ENCODE data around the gene EYS. TPM values are rescaled to one million over a fixed set of nuclear protein-coding genes. Genes with fewer than 3 reads are reported as not detected.
"Not testable (repeated sequence)": the region's sequence is repeated elsewhere in the genome, so short reads cannot be mapped to it uniquely, and the experiment has no call there.

EYS gene
- polyA plus RNA-seq, 4 donors, result 0.51 to 0.77 (median 0.61) TPM

DNA sequence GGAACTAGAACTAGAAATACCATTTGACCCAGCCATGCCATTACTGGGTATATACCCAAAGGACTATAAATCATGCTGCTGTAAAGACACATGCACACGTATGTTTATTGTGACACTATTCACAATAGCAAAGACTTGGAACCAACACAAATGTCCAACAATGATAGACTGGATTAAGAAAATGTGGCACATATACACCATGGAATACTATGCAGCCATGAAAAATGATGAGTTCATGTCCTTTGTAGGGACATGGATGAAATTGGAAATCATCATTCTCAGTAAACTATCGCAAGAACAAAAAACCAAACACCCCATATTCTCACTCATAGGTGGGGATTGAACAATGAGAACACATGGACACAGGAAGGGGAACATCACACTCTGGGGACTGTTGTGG lies 1968.8 kb downstream of the EYS start:
- DNase-seq (ENCODE audit: low read depth in 4 of 4, low spot score in 3 of 4), result not testable (repeated sequence)

DNA sequence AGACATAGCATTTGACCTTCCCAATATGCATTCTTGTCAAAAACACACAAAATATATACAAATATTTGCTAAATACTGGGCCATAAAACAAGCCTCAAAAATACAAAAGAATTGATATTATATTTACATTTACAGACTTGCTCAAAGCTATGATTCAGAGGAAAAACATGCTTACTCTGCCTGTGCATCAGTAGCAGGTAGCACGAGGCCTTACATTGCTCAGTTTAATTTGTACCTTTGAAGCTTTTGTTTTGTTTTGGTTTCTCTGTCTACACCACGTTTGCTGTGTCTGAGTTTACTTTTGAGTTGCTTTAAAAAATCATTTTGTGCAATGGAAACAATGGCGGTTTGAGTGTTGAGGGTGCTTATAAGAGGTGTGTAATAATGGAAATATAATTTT lies 1972.1 kb downstream of the EYS start:
- no peak for DNase-seq (ENCODE audit: low read depth in 4 of 4, low spot score in 3 of 4)

DNA sequence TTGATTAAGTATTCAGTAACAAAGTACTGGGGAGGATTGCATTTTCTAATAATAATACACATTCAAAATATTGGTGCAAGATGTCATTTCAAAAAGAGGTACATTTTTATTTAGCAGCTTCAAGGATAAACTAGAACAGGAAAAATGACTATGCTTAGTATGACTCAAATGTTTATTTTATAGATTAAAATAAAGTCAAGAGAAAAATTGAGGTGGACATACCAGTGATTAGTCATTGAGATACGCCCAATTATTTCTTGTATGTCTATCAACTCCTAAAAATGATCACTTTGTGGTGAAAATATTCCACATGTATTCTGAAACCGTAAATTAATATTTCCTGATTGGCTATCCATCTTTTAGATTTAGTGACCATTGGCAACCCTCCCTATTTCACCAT lies 1974.7 kb downstream of the EYS start:
- no peak for DNase-seq (ENCODE audit: low read depth in 4 of 4, low spot score in 3 of 4)

DNA sequence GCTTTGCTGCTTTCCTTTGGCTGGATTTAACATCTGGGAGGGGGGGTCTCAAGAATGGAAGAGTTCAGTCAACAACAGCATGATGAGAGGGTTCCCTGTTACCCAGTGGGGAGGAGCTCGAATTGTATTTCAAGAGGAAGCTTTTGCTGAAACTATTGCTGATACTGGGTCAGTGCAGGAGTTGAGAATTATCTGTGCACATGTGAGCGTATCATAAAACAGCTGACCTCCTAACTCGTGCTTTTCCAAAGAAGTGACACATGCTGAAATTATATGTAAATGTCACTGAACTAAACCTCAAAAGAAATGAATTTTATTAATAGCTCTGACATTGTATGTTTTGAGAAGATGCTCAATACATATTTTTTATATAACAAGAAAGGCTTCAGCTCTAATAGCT lies 1975.1 kb downstream of the EYS start:
- no peak for DNase-seq (ENCODE audit: low read depth in 4 of 4, low spot score in 3 of 4)

DNA sequence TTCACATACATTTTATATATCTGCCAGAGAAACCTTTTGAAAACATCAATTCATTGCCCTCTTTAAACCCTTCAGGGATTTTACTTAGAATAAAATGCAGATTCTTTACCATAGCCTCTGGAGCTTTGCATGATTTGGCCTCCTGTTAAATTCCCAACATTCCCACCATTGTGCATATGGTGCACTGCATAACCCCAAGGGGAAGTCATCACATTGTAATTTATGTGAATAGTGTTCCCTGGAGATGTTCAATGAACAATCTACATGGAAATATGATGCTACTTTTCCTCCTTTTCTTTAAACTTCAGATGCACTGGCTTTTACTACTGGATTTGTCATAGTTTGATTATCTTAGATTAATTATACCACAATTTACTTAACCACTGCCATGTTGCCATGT lies 1976.7 kb downstream of the EYS start:
- DNase-seq (ENCODE audit: low read depth in 4 of 4, low spot score in 3 of 4), result no peak

DNA sequence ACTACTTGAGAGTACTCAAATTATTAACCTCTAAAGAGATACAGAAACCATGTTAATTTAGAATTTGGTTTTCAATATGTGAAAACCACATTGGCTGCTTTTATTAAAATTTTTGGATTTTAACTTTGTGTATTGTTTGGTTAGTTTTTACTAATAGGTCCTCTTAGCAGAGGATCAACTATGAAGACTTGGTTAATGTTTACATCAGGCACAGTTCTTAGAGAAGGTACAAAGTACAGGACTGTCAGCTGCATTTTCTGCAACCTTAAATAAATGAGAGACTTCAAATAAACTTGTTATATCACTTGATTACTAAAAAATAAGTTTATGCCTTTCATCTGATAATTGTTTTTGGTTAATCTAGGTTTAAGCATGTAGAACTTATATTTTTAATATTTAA lies 1982.3 kb downstream of the EYS start:
- DNase-seq (ENCODE audit: low read depth in 4 of 4, low spot score in 3 of 4), result no peak

DNA sequence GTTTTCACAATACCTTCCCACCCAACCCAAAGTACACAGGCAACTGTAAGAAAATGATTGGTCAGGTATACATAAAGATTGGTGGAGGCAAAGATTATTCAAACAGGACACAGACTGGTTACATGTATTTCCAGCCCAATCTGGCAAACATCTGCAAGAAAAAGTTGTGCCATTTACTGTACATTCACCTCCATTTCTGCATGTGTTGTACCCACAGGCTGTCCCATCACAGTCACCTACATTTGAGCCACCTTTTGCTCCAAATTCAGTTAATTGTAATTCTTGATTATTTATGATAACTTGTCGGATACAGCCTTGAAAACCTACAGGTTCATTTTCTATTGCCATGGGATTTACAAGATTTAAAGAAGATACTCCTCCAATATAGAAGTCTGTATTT lies 1985.8 kb downstream of the EYS start:
- DNase-seq (ENCODE audit: low read depth in 4 of 4, low spot score in 3 of 4), result no peak

DNA sequence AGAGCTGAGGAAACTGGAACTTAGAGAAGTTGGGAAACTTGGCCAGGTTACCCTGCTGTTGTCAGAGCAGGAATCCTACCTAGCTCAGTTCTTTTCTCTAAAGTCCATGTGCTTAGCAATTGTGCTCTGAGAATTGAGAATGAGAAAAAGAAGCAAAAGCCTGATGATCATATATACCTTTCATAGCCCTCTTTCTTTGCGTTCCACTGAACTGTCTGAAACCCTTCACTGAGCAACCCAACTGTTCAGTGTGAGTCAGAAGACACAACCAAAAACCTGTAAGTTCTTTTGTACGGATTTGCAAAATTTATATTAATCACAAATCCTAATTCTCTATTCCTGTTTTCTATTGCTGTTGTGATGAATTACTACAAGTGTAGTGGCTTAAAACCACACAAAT lies 1990.9 kb downstream of the EYS start:
- DNase-seq (ENCODE audit: low read depth in 4 of 4, low spot score in 3 of 4), result no peak

DNA sequence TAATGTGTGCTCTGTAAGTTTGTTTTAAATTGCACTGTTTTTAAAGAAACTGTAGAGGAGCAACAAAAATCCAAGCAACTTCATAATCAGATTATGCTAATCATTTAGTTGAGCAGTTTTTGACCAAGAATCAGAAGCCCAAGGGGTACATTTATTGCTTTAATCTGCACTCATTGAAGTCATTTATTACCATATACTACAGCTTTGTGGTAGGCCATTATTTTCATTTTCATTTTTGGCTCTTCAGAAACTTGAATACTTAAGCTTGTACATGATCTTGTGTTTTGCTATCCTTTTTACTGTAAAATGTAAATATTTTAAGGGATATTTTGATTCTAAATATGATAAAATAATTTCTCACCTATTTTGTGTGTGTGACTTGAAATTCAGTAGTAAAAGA lies 1992.9 kb downstream of the EYS start:
- DNase-seq (ENCODE audit: low read depth in 4 of 4, low spot score in 3 of 4), result no peak

DNA sequence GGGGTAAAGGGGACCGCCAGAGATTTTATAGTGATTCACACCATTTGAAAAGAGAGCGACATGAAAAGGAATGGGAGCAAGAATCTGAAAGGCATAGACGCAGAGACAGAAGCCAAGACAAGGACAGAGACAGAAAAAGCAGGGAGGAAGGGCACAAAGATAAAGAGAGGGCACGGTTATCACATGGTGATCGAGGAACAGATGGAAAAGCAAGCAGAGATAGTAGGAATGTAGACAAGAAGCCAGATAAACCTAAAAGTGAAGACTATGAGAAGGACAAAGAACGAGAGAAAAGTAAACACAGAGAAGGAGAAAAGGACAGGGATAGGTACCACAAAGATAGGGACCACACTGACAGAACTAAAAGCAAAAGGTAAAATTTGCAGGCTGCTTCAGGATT lies 1993.7 kb downstream of the EYS start:
- DNase-seq (ENCODE audit: low read depth in 4 of 4, low spot score in 3 of 4), result no peak

DNA sequence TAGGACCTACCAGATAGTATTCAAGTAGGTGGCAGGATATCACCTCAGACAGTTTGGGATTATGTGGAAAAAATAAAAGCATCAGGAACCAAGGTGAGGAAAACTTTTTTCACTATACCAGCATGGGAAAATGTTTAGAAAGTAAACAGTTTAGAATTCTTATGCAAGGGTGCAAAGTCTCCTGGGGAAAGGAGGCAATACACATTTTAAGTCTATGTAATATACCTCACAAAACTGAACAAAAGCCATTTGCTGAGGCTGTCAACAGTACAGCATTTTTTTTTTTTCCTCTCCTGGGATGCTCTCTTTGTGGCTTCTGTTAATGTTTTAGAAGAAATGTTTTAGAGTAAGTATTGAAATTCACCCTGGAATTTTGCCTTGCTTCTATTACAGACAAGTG lies 1997.9 kb downstream of the EYS start:
- DNase-seq (ENCODE audit: low read depth in 4 of 4, low spot score in 3 of 4), result no peak

DNA sequence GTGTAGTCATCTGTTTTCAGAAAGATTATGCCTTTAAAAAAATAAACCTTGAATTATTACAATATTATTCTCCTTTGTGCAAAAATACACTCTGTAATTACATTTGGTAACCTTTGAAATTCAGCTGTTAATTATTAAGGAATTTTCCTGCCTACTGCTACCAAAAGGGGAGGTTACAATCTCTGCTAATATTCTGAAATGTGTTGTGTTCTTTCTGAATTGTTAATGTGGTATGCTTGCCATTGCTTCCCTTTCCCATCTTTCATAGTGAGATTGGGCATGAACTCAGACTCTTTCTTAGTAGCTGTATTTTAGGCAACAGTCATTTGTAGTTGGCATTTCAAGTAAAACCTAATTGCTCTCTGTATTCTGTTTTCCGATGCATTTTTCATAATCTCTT lies 1998.4 kb downstream of the EYS start:
- no peak for DNase-seq (ENCODE audit: low read depth in 4 of 4, low spot score in 3 of 4)

DNA sequence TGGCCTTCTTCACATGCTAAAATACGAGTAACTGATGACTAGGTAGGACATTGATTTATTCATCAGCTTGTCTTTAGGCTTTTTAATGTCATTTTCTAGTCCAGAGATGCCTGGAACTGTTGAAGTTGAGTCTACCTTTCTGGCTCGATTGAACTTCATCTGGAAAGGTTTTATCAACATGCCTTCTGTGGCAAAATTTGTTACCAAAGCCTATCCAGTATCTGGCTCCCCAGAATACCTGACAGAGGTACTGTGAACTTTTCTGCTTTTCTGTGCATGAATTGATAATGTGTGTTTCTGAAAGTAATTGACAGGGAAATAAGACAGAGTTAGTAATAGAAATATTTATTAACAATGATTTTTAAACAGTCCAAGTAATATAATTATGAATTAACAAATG lies 2000.4 kb downstream of the EYS start:
- no peak for DNase-seq (ENCODE audit: low read depth in 4 of 4, low spot score in 3 of 4)

DNA sequence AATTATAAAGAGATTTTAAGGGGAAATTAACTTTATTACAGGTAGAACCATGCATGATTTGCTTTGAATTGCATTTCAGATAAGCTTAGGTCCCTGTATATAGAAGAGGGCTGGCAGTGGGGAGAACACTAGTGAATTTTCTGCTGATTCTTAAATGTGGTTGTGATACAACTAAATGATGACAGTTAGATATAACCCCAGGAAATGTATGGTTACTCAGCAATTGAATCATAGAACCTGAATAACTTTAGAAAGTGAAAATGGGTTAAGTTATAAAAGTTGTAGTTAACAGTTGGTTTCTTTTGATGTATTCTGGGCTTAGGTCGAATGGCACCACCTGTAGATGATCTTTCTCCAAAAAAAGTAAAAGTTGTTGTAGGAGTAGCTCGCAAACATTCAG lies 2001.3 kb downstream of the EYS start:
- no peak for DNase-seq (ENCODE audit: low read depth in 4 of 4, low spot score in 3 of 4)

DNA sequence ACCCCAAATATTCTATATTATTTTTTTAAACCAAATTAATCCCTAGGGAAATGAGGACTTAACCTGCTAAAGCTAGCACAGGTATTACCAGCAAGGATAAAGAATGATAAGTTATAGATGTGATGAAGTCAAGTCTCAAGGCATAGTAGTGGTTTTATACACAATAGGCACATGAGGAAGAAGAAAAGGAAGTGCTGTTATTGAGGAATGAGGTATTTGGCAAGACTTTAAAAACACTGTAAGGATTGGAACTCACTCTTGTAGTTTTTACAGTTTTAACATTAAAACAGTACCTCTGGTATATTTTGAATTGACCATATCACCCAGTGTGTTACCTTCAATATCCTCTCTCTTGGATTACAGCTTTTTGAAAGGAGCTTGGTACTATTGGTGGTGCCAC lies 2016.8 kb downstream of the EYS start:
- DNase-seq (ENCODE audit: low read depth in 4 of 4, low spot score in 3 of 4), result no peak

DNA sequence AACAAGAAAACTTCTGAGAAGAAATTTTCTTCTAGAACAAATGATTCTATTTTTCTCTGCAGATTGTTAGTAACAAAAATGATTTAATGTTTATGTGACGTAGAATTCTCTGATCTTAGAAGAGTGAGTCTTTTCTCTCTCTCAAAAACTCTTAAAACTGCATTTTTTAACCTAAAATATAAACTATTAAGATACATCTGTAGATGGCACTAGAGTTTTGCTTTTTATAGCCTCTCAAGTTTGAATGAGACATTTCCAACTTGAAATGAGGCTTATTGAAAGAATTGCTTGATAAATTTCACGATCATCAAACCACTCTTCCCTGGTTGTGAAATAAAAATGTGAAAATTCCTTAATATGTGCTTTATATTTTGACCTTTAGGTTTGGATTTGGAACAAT lies 2017.6 kb downstream of the EYS start:
- DNase-seq (ENCODE audit: low read depth in 4 of 4, low spot score in 3 of 4), result no peak

DNA sequence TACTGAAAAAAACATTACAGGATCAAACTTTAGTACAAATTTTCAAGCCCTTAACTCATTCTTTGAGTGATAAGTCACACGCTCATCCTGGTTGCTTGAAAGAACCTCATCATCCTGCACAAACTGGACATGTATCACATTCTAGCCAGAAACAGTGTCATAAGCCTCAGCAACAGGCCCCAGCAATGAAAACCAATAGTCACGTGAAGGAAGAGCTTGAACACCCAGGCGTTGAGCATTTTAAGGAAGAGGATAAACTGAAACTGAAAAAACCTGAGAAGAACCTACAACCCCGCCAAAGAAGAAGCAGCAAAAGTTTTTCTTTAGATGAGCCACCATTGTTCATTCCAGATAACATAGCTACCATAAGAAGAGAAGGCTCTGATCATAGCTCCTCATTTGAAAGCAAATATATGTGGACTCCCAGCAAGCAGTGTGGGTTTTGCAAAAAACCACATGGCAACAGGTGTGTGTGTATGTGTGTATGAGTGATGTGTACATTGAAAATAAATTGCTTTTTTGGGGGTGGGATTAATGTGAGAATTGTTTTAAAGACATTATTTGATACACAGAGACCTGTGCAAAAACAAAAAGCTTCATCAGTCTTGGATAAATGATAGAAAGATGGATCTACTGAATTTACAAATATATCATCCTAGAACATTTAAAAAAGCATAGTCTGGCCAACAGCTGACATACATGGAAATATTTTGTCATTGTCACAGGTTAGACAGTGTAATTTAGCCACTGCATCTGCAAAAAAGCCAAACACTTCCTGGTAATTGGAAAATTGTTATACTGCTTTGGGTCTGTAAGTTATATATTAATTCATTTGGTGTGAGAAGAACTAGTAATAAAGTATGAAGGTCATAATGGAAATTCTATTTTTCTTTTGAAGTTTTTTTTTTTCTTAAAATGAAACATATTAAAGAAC lies 2021.3 kb downstream of the EYS start:
- no peak for DNase-seq (ENCODE audit: low read depth in 4 of 4, low spot score in 3 of 4)

DNA sequence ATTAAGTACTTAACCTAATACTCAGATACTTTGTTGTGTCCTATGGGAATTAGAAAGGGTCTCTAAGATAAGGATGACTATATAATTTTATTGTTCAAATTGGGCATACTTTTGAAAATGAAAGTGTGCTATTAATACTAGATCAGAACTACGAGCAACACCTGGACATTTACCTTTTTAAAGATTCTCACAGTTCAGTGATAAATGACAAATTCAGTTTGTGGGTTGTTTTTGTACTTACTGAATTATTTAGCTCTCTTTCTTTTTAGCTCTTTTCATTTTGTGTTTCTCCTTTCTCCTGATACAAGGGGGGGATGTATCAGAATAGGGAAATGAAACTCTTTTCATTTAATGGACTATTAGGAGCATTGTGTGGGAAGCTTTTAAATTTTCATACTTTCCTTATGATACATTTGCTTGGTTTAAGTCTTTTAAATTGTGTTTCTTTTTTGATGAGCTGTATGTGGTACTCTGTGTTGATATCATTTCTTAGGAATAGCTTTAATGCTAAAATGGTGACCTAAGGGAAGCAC lies 2023.9 kb downstream of the EYS start:
- DNase-seq (ENCODE audit: low read depth in 4 of 4, low spot score in 3 of 4), result no peak

DNA sequence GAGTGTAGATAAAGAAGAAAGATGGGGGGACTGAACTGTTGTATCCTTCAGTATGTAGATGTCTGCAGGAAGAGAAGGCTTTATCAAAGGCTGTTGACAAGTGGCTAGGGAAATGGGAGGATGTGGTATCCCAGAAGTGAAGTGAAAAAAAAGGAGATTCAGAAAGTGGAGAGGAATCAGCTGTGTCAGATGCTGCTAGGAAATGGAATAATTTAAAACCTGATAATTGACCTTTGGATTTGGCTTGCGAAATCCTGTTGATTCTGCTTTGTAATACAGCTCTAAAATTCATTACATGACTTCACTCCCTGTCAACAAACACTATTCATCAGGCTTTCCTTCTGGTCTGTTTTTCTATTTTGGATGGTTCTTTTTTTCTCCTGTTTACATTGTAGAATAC lies 2029.7 kb downstream of the EYS start:
- peak in 2 of 4 donors; percentile 12 to 14 for DNase-seq (ENCODE audit: low read depth in 4 of 4, low spot score in 3 of 4)

DNA sequence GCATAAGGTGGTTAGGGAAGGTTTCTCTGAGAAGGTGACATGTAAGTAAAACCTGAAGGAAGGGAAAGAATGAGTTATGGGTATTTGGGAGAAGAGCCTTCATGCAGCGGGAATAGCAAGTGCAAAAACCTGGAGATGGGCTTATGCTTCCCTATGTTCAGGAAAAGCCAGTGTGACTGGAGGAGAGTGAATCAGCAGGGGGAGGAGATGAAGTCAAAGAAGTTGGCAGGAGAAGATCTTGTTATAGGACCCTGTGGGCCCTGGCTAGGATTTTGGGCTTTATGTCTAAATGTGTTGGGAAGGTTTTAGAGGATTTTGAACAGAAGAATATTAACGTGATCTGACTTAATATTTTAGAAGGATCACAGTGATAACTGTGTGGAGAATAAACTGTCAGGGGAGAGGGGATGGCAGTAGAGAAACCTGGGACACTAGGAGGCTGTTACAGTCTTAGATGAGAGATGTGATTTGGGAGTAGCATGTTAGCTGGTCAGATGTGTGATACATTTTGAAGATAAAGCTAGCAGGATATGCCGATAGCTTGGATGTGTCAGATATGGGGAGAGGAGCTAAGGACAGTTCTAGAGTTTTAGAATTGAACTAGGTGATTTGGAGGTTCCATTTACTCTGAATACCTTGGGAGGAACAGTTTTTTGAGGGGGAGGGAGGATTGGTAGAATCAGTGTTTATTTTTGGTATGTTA lies 2030.5 kb downstream of the EYS start:
- no peak for DNase-seq (ENCODE audit: low read depth in 4 of 4, low spot score in 3 of 4)

DNA sequence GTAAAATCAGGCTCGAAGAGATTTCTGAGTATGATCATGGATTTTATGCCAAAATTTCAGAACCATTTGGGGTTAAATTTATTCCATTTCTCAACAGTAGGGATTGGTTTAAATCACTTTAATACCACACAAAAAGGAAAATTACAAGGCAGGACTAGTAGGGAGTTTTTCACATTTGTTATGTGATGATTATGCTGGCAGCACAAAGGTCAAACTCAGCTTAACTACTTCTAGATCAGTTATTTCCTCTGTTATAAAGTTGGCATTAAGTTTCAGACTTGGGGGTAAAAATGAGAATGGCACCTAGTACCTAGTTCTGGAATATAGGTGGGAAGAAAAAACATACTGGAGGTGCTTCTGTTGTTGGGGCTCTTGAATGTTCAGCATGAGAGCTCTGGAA lies 2031.9 kb downstream of the EYS start:
- no peak for DNase-seq (ENCODE audit: low read depth in 4 of 4, low spot score in 3 of 4)

DNA sequence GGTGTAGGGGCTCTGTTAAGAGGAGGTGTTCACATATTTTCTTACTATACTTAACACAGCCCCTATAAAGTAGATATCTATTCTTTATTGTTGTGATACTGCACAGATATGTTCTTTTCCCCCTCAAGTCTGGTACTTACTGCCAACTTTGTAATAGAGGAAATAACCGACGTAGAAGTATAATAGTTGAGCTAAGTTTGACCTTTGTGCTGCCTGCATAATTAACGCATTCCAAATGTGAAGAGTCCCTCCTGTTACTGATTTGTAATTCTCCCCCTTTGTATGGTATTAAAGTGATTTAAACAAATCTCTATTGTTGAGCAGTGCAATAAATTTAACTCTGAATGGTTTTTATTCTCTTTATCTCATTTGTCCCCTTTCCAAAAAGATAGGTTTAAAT lies 2032.4 kb downstream of the EYS start:
- DNase-seq (ENCODE audit: low read depth in 4 of 4, low spot score in 3 of 4), result no peak

Measured in right renal pelvis (tissue), 4 donors.